ENCODE data around the gene OBSCN. TPM values are rescaled to one million over a fixed set of nuclear protein-coding genes. Genes with fewer than 3 reads are reported as not detected.

Gene OBSCN
- total and polyA plus RNA-seq, 12 donors = 176 to 639 (median 407) TPM

DNA sequence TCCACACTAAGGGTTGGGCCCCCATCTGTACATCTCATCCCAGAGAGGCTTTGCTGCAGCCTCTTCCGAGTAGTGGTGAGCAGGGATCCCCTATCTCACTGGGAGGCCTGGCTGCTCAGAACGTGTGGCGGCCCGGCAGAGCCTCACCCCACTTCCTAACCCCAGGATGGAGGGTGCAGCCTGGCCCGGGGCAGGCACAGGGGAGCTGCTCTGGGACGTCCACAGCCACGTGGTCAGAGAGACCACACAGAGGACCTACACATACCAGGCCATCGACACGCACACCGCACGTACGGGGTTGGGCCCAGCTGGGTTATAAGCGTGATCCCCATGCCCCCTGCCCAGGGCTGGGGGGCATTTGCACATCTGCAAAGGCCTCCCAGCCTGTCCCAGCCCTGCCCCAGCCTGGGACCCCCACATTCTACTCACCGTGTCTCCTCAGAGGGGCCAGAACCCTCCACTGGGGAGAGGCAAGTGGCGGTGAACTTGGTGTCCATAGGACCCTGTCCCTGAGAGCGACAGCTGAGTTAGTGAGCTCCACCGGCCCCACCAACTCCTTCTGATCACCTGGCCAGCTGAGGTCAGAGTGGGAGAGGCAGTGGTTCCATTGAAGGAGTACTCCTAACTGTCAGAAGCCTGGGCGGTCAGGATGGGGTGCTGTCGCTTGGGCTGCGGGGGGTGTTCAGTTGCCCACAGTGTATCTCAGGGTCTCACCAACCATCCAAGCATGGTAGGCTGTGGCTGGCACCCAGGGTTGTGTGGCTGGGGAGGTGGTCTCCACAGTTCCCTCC, 157.6 kb downstream of the OBSCN start:
- DNase-seq (peak in 1 of 2 donors; percentile 3), ATAC-seq (no peak)
- Histone ChIP-seq H3K27ac (peak overlapping the region in 6 of 10 donors; percentile 8 to 93 (median 89)), H3K4me1 (peaks cover 7 to 91% (median 39%) of the 10 kb centered on the region in 9 donors), H3K27me3 (no peaks in the 10 kb centered on the region), H3K4me3 (no peak overlapping the region), H3K36me3 (no peaks in the 10 kb centered on the region), H3K9me3 (no peaks in the 10 kb centered on the region)
- TF ChIP-seq, protein P1, sequence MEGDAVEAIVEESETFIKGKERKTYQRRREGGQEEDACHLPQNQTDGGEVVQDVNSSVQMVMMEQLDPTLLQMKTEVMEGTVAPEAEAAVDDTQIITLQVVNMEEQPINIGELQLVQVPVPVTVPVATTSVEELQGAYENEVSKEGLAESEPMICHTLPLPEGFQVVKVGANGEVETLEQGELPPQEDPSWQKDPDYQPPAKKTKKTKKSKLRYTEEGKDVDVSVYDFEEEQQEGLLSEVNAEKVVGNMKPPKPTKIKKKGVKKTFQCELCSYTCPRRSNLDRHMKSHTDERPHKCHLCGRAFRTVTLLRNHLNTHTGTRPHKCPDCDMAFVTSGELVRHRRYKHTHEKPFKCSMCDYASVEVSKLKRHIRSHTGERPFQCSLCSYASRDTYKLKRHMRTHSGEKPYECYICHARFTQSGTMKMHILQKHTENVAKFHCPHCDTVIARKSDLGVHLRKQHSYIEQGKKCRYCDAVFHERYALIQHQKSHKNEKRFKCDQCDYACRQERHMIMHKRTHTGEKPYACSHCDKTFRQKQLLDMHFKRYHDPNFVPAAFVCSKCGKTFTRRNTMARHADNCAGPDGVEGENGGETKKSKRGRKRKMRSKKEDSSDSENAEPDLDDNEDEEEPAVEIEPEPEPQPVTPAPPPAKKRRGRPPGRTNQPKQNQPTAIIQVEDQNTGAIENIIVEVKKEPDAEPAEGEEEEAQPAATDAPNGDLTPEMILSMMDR (IDR thresholded peaks at IDR 0.05) = no peak
- WGBS, 2 donors = 67 to 80% methylated on average over 20 of the region's 20 CpGs
- intact Hi-C loops (cut with DNase I) = no loop called here

GRCh38 chr1:228366062-228366865, 158.4 kb downstream of the OBSCN start:
- peak; percentile 2 to 11 for DNase-seq
- TF ChIP-seq, protein P1 (IDR thresholded peaks at IDR 0.05) = no peak
- intact Hi-C loops (cut with DNase I) = no loop called here
- H3K27ac ChIP-seq = peak overlapping the region in 6 of 10 donors; percentile 30 to 94 (median 90)
- H3K27me3 ChIP-seq = no peaks in the 10 kb centered on the region
- WGBS, 2 donors = 87 to 89% methylated on average over 23 of the region's 23 CpGs
- no peaks in the 10 kb centered on the region for H3K9me3 ChIP-seq
- H3K4me1 ChIP-seq = peaks cover 7 to 91% (median 43%) of the 10 kb centered on the region in 9 donors
- no peak for ATAC-seq
- H3K36me3 ChIP-seq = no peaks in the 10 kb centered on the region
- no peak overlapping the region for H3K4me3 ChIP-seq

GRCh38 chr1:228366866-228367741, 159.3 kb downstream of the OBSCN start:
- intact Hi-C loops (cut with DNase I) = no loop called here
- H3K27me3 ChIP-seq = no peaks in the 10 kb centered on the region

More at GRCh38 chr1:228366866-228367741, 159.3 kb downstream of the OBSCN start:
- 38 to 50% methylated on average over 22 to 24 of the region's 24 CpGs for WGBS, 2 donors
- H3K27ac ChIP-seq = peak overlapping the region in 8 of 10 donors; percentile 39 to 94 (median 90)
- peak overlapping the region in 6 of 10 donors; percentile 24 to 53 (median 38) for H3K4me3 ChIP-seq
- DNase-seq (peak; percentile 5 to 15), ATAC-seq (no peak)
- H3K36me3 ChIP-seq = no peaks in the 10 kb centered on the region
- no peaks in the 10 kb centered on the region for H3K9me3 ChIP-seq
- TF ChIP-seq, protein P1 (IDR thresholded peaks at IDR 0.05) = no peak
- peaks cover 7 to 93% (median 43%) of the 10 kb centered on the region in 9 donors for H3K4me1 ChIP-seq
